ENCODE data around the gene KRTAP1-3.

KRTAP1-3 gene

GRCh38 chr17:40997361-40997760 is 37.3 kb downstream of the KRTAP1-3 start:
- no peak for DNase-seq
- H3K27me3 ChIP-seq (replicated peaks; ENCODE audit: control insufficient read depth, insufficient read depth, low read length, poor library complexity, severe bottlenecking): peaks cover 3% of the 10 kb centered on the region
- H3K36me3 ChIP-seq (ENCODE audit: control insufficient read depth, insufficient read depth, low read length): no peaks in the 10 kb centered on the region
- no peak overlapping the region for H3K4me3 ChIP-seq (ENCODE audit: insufficient read depth, low read depth, low read length, poor library complexity, severe bottlenecking)
- H3K27ac ChIP-seq (ENCODE audit: insufficient read depth, low read length, poor library complexity, severe bottlenecking): no peak overlapping the region
- no peaks in the 10 kb centered on the region for H3K9me3 ChIP-seq (ENCODE audit: control insufficient read depth, low read length)
- no peaks in the 10 kb centered on the region for H3K4me1 ChIP-seq (ENCODE audit: control insufficient read depth, insufficient read depth, low read length, poor library complexity, severe bottlenecking)

- Histone ChIP-seq H3K27ac (ENCODE audit: insufficient read depth, low read length, poor library complexity, severe bottlenecking) (no peak overlapping the region), H3K4me1 (ENCODE audit: control insufficient read depth, insufficient read depth, low read length, poor library complexity, severe bottlenecking) (no peaks in the 10 kb centered on the region), H3K4me3 (ENCODE audit: insufficient read depth, low read depth, low read length, poor library complexity, severe bottlenecking) (no peak overlapping the region), H3K27me3 (replicated peaks; ENCODE audit: control insufficient read depth, insufficient read depth, low read length, poor library complexity, severe bottlenecking) (peaks cover 3% of the 10 kb centered on the region), H3K9me3 (ENCODE audit: control insufficient read depth, low read length) (no peaks in the 10 kb centered on the region), H3K36me3 (ENCODE audit: control insufficient read depth, insufficient read depth, low read length) (no peaks in the 10 kb centered on the region)
- no peak for DNase-seq
Observed at GRCh38 chr17:40996829-40997228, 37.8 kb downstream of the KRTAP1-3 start.

GRCh38 chr17:40995116-40995515 is 39.6 kb downstream of the KRTAP1-3 start:
- H3K27ac ChIP-seq (ENCODE audit: insufficient read depth, low read length, poor library complexity, severe bottlenecking): no peak overlapping the region
- peaks cover 3% of the 10 kb centered on the region for H3K27me3 ChIP-seq (replicated peaks; ENCODE audit: control insufficient read depth, insufficient read depth, low read length, poor library complexity, severe bottlenecking)
- DNase-seq: no peak

GRCh38 chr17:40993839-40994238 is 40.8 kb downstream of the KRTAP1-3 start, which contains the start of gene KRTAP3-3:
KRTAP3-3 (minus strand) TSS chr17:40994164; CDS start chr17:40994097, 67 bp downstream.
- H3K36me3 ChIP-seq (ENCODE audit: control insufficient read depth, insufficient read depth, low read length): no peaks in the 10 kb centered on the region
- no peak within 1 kb of the TSS for H3K4me3 ChIP-seq (ENCODE audit: insufficient read depth, low read depth, low read length, poor library complexity, severe bottlenecking)
- H3K9me3 ChIP-seq (ENCODE audit: control insufficient read depth, low read length): no peaks in the 10 kb centered on the region
- H3K27ac ChIP-seq (ENCODE audit: insufficient read depth, low read length, poor library complexity, severe bottlenecking): no peak within 1 kb of the TSS
- no peak for DNase-seq
- no peaks in the 10 kb centered on the region for H3K4me1 ChIP-seq (ENCODE audit: control insufficient read depth, insufficient read depth, low read length, poor library complexity, severe bottlenecking)
- H3K27me3 ChIP-seq (replicated peaks; ENCODE audit: control insufficient read depth, insufficient read depth, low read length, poor library complexity, severe bottlenecking): peaks cover 3% of the 10 kb centered on the region

More at GRCh38 chr17:40995116-40995515, 39.6 kb downstream of the KRTAP1-3 start:
- Histone ChIP-seq H3K9me3 (ENCODE audit: control insufficient read depth, low read length) (no peaks in the 10 kb centered on the region), H3K36me3 (ENCODE audit: control insufficient read depth, insufficient read depth, low read length) (no peaks in the 10 kb centered on the region), H3K4me1 (ENCODE audit: control insufficient read depth, insufficient read depth, low read length, poor library complexity, severe bottlenecking) (no peaks in the 10 kb centered on the region), H3K4me3 (ENCODE audit: insufficient read depth, low read depth, low read length, poor library complexity, severe bottlenecking) (no peak overlapping the region)

- no peak overlapping the region for H3K4me3 ChIP-seq (ENCODE audit: insufficient read depth, low read depth, low read length, poor library complexity, severe bottlenecking)
- no peaks in the 10 kb centered on the region for H3K9me3 ChIP-seq (ENCODE audit: control insufficient read depth, low read length)
- no peaks in the 10 kb centered on the region for H3K4me1 ChIP-seq (ENCODE audit: control insufficient read depth, insufficient read depth, low read length, poor library complexity, severe bottlenecking)
- DNase-seq: no peak
- H3K27me3 ChIP-seq (replicated peaks; ENCODE audit: control insufficient read depth, insufficient read depth, low read length, poor library complexity, severe bottlenecking): no peaks in the 10 kb centered on the region
- H3K27ac ChIP-seq (ENCODE audit: insufficient read depth, low read length, poor library complexity, severe bottlenecking): no peak overlapping the region
- H3K36me3 ChIP-seq (ENCODE audit: control insufficient read depth, insufficient read depth, low read length): no peaks in the 10 kb centered on the region
Observed at GRCh38 chr17:40993084-40993483, 41.6 kb downstream of the KRTAP1-3 start.

- Histone ChIP-seq H3K36me3 (ENCODE audit: control insufficient read depth, insufficient read depth, low read length) (no peaks in the 10 kb centered on the region), H3K4me1 (ENCODE audit: control insufficient read depth, insufficient read depth, low read length, poor library complexity, severe bottlenecking) (no peaks in the 10 kb centered on the region), H3K27ac (ENCODE audit: insufficient read depth, low read length, poor library complexity, severe bottlenecking) (no peak overlapping the region), H3K9me3 (ENCODE audit: control insufficient read depth, low read length) (no peaks in the 10 kb centered on the region), H3K4me3 (ENCODE audit: insufficient read depth, low read depth, low read length, poor library complexity, severe bottlenecking) (no peak overlapping the region), H3K27me3 (replicated peaks; ENCODE audit: control insufficient read depth, insufficient read depth, low read length, poor library complexity, severe bottlenecking) (no peaks in the 10 kb centered on the region)
- no peak for DNase-seq
Observed at GRCh38 chr17:40992666-40993065, 42.0 kb downstream of the KRTAP1-3 start.

GRCh38 chr17:40986920-40987319 is 47.8 kb downstream of the KRTAP1-3 start:
- Histone ChIP-seq H3K9me3 (ENCODE audit: control insufficient read depth, low read length) (no peaks in the 10 kb centered on the region), H3K4me3 (ENCODE audit: insufficient read depth, low read depth, low read length, poor library complexity, severe bottlenecking) (no peak overlapping the region), H3K36me3 (ENCODE audit: control insufficient read depth, insufficient read depth, low read length) (no peaks in the 10 kb centered on the region), H3K27ac (ENCODE audit: insufficient read depth, low read length, poor library complexity, severe bottlenecking) (no peak overlapping the region), H3K27me3 (replicated peaks; ENCODE audit: control insufficient read depth, insufficient read depth, low read length, poor library complexity, severe bottlenecking) (no peaks in the 10 kb centered on the region), H3K4me1 (ENCODE audit: control insufficient read depth, insufficient read depth, low read length, poor library complexity, severe bottlenecking) (no peaks in the 10 kb centered on the region)
- no peak for DNase-seq

GRCh38 chr17:40984226-40984625 is 50.4 kb downstream of the KRTAP1-3 start, which contains the start of gene KRT40:
KRT40 (minus strand) TSS chr17:40984326; CDS start chr17:40984273, 53 bp downstream.
- no peak within 1 kb of the TSS for H3K27ac ChIP-seq (ENCODE audit: insufficient read depth, low read length, poor library complexity, severe bottlenecking)
- H3K9me3 ChIP-seq (ENCODE audit: control insufficient read depth, low read length): no peaks in the 10 kb centered on the region
- no peaks in the 10 kb centered on the region for H3K4me1 ChIP-seq (ENCODE audit: control insufficient read depth, insufficient read depth, low read length, poor library complexity, severe bottlenecking)
- no peak within 1 kb of the TSS for H3K4me3 ChIP-seq (ENCODE audit: insufficient read depth, low read depth, low read length, poor library complexity, severe bottlenecking)
- DNase-seq: no peak
- H3K36me3 ChIP-seq (ENCODE audit: control insufficient read depth, insufficient read depth, low read length): no peaks in the 10 kb centered on the region
- no peaks in the 10 kb centered on the region for H3K27me3 ChIP-seq (replicated peaks; ENCODE audit: control insufficient read depth, insufficient read depth, low read length, poor library complexity, severe bottlenecking)

Measured in effector memory CD4-positive, alpha-beta T cell (primary cell).